T1000 (cell line): ENCODE measurements around the gene GNAT2.
"Not testable (repeated sequence)": the region's sequence is repeated elsewhere in the genome, so short reads cannot be mapped to it uniquely, and the experiment has no call there.

Experiments
- DNase-seq: peaks from one replicate; lab custom pipeline; 2025; ENCODE audit warnings: mixed read lengths; lab: John Stamatoyannopoulos, UW

The GNAT2 gene

GRCh38 chr1:109619576-109620400 is at the start of gene GNAT2, which contains the start of gene AMPD2:
TSS of gene GNAT2 (minus strand) at chr1:109619616. CDS start at chr1:109612870, 6,746 bp downstream.
TSS of gene AMPD2 (plus strand) at chr1:109619837. CDS start at chr1:109621176, 1,339 bp downstream.
- peak; percentile 47 for DNase-seq

DNA sequence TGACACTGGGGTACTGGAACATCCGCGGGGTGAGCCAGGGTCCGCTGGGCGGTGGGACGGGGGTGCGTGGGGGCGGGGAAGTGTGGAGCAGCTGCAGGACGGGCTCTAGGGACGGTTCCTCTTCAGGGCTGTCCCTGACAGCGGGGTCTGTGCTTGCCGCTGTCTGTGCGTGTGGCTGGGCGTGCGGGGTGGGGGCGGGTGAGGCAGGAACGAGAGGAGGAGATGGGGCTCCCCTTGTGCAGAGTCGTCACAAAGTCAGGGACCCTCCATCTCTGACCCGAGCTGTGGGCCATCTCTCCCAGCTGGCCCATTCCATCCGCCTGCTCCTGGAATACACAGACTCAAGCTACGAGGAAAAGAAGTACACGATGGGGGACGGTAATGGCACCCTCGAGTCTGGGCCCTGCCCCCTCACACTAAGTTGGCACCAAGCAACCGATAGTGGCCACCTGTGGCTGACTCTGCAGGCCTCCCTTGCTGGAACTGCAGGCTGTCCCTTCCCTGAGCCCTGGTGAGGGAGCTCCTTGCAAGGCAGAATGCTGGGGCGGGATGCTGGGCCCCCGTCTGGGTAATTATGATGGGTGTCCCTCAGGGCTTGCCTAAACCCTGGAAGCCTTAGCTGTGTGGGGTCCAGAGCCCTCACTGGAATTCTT is 48.8 kb upstream of the GNAT2 start:
- DNase-seq = no peak

GRCh38 chr1:109667452-109668122 is 48.2 kb upstream of the GNAT2 start, which contains the start of gene GSTM2:
TSS of gene GSTM2 (plus strand) at chr1:109668057. CDS start at chr1:109668116, 59 bp downstream.
- peak; percentile 73 for DNase-seq

- DNase-seq = no peak
Measured at GRCh38 chr1:109664671-109665070, 45.3 kb upstream of the GNAT2 start.

DNA sequence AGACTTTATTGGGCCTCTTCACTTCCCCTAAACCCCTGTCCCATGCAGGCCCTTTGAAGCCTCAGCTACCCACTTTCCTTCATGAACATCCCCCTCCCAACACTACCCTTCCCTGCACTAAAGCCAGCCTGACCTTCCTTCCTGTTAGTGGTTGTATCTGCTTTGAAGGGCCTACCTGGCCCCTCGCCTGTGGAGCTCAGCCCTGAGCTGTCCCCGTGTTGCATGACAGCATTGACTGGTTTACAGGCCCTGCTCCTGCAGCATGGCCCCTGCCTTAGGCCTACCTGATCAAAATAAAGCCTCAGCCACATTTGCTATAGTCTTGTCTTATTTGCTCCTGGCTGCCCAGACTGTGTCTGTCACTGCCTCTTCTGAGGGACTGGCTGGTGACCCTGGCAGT is 42.0 kb upstream of the GNAT2 start:
- no peak for DNase-seq

GRCh38 chr1:109660691-109661026 is 41.2 kb upstream of the GNAT2 start:
- DNase-seq = not testable (repeated sequence)

DNA sequence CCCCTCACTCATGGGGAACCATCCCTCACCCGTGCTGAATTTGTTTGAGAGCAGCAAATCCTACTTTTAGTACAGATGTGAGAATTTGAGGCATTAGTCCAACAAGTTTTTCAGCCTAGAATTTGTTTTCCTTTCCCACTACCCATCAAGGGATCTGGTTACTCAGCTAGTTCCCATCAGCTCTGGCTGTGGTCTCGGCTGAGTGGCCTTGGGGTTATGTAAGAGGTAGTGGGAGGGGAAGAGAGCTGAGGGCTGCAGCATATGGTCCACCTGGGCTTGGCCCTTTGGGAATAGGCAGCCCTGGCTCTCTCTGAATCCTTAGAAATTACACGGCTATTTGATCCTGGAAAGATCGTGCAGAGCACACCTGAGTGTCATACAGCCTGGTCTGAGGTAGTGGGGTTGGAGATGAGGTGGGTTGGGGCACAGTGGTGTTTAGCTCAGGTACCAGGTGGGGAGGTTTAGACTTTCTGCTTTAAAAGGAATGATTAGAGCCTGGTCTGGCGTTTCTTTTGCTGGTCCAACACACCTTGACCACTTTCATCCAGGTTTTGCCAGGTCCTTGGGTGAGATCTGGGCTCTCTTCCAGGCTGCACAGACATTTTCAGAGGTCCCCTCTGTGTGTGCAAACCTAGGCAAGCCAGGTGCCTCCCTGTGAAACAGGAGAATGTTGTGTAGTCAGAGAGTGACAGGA is 40.7 kb upstream of the GNAT2 start:
- DNase-seq = no peak

DNA sequence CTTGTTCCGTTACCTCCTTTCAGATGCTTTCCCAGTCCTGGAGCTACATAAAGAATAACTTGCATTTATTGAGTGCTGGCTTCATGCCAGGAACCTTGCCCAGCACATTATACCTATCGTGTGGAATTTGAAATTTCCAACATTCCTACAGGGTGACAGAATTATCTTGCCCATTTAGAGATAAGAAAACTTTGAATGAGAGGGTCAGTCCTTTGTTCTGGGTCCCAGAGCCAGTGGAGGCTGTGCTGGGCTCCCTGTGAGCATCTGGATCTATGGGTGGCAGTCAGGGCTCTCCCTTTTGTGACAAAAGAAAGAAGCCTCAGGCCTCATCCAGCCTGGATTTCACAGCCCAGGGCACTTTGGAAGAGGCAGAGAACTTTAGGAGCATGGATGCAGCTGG is 39.7 kb upstream of the GNAT2 start:
- no peak for DNase-seq

- no peak for DNase-seq
Measured at GRCh38 chr1:109658533-109659042, 39.2 kb upstream of the GNAT2 start.

DNA sequence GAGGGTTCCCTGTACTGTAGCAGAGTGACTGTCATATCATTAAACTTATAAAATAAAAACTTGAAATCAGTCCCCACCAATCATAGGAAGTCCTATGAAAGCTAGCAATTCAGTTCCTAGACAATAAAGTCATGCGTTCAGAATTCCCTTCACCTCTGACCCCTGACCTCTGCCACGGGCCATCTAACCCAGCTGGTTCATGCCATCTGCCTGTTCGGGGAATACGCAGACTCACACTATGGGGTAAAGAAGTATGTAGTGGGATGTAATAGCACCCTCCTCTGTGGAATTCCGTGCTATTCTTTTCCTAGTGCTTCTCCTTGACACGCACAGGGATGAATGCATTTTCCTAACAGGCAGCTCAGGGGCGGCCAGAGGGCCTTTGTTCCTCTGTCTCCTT is 38.6 kb upstream of the GNAT2 start:
- DNase-seq = no peak

DNA sequence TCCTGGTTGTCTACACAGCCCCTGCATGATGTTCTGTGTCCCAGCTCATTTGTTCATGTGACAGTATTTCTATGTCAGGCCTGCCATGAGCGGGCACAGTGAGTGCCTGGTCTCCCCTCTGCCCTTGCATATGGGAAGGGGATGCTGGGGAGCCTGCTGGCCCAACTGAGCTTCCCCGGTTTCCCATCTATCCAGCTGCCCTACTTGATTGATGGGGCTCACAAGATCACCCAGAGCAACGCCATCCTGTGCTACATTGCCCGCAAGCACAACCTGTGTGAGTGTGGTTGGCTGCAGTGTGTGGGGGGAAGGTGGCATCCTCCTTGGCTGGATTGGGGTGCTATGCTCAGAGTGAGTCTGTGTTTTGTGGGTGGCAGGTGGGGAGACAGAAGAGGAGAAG is 38.0 kb upstream of the GNAT2 start:
- DNase-seq = no peak

DNA sequence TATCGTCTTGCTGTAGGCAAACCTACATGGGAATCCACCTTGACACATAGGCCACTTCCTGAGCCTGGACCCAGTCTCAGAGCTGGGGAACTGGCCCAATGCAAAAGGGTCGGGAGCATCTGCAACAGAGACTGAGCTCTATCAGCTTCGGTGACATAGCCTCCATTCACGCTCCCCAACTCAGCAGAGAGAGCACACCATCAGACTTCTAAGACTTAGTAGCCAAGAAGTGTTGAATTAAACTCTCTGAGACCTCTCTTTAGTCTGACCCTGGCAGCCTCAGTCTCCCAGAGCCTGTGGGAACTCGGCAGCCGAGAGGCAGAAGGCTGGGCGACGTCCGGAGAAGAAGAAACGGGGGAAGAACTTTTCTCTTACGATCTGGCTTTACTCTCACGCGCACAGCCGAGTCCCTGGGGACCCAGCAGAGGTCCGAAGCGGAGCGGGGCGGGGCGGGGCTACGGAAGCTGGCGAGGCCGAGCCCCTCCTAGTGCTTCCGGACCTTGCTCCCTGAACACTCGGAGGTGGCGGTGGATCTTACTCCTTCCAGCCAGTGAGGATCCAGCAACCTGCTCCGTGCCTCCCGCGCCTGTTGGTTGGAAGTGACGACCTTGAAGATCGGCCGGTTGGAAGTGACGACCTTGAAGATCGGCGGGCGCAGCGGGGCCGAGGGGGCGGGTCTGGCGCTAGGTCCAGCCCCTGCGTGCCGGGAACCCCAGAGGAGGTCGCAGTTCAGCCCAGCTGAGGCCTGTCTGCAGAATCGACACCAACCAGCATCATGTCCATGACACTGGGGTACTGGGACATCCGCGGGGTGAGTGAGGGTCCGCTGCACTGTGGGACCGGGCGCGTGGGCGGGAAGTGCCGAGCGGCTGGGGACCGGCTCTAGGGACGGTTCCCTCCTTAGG is 36.5 kb upstream of the GNAT2 start, which contains the start of gene GSTM4:
Gene GSTM4, plus strand, starts transcription at position 485 of the 905 bp plus-strand sequence. Its CDS starts 291 bp downstream, at position 776.
- peak; percentile 61 for DNase-seq

DNA sequence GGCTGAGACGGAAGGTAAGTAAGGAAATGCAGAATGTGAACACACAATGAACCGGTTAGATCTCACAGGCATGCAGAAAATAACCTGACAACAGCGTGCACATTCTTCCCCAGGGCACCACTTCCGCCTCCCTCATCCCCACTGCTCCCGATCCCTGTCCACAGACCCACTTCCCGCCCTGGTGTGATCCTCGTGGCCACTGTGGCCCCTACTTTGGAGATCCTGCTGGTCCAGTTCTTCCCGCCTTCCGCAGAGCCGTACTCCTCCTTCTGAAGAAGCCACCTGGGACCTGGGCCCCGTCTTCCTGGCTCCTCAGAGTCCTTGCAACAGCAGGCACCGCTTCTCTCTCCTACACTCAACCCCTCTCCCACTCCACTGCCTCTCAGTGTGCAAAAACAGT is 35.1 kb upstream of the GNAT2 start:
- no peak for DNase-seq

- DNase-seq = no peak
Measured at GRCh38 chr1:109653306-109653705, 33.9 kb upstream of the GNAT2 start.

DNA sequence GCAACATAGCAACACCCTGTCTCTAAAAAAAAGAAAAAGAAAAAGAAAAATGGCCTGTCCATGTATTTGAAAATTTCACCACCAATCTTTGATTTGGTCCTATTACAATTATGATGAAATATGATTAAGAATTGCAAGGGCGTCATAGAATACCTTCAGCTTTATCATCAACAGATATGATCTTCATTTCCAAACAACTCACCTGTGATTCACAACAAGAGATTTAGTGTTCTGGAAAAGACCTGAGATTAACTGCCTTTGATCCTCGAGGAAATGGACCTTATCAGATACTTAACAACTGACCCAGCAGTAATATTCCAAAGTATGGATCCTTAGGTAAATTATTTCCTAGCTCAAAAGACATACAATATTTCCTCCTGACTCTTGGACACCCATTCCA is 33.0 kb upstream of the GNAT2 start:
- DNase-seq = no peak

DNA sequence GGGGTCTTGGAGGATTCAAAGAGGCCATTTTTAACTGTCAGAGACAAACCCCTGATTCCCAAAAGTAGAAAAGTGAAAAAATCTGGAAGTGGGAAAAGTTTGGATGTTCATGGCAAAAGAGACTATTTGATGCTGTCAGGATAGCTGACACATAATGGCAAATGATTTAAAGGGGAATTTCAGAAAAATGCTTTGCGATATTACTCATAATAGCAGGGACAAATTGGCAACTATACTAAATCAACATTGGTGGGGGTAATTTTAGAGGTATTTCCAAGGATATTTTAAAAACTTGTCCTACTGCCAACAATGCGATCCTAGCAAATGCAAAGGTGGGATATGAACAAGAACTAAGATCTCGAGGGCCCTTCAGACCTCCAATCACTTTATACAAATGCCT is 31.2 kb upstream of the GNAT2 start:
- DNase-seq = no peak

DNA sequence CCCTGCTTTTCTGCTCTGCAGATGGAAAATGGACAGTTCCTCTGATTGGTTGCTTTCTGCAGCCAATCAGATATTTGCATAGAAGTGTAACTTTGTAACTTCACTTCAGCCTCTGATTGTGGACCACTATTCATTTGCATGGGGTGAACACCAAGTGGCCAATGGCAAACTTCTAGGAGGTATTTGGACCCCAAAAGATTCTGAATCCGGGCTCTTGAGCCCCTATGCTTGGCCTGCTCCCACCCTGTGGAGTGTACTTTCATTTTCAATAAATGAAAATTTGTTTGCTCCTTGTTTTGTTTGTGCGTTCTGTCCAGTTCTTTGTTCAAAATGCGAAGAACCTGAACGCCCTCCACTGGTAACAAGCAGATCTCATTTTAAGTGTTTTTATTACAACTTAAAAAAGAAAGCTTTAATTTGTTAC is 30.1 kb upstream of the GNAT2 start:
- DNase-seq = no peak

- no peak for DNase-seq
Measured at GRCh38 chr1:109644670-109645069, 25.3 kb upstream of the GNAT2 start.

- peak; percentile 40 for DNase-seq
Measured at GRCh38 chr1:109643385-109644230, 24.2 kb upstream of the GNAT2 start.

DNA sequence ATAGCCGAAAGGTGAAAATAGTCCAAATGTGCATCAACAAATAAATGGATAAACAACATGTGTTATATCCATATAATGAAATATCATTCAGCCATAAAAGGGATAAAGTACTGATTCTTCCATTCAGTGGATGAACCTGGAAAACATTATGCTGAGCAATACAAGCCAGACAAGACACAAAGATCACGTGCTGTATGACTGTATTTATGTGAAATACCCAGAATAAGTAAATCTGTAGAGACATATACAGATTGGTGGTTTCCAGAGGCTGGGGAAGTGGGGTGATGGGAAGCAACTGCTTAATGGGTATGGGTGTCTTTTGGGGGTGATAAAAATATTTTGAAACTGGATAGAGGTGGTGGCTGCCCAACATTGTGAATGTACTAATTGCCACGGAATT is 23.2 kb upstream of the GNAT2 start:
- no peak for DNase-seq
